ENCODE results near the gene G6PC3. TPM values are rescaled to one million over a fixed set of nuclear protein-coding genes. Genes with fewer than 3 reads are reported as not detected.

G6PC3 gene
- polyA plus RNA-seq, 2 of the 4 experiments (the other 2 are of a cell fraction): 104 to 130 TPM

DNA sequence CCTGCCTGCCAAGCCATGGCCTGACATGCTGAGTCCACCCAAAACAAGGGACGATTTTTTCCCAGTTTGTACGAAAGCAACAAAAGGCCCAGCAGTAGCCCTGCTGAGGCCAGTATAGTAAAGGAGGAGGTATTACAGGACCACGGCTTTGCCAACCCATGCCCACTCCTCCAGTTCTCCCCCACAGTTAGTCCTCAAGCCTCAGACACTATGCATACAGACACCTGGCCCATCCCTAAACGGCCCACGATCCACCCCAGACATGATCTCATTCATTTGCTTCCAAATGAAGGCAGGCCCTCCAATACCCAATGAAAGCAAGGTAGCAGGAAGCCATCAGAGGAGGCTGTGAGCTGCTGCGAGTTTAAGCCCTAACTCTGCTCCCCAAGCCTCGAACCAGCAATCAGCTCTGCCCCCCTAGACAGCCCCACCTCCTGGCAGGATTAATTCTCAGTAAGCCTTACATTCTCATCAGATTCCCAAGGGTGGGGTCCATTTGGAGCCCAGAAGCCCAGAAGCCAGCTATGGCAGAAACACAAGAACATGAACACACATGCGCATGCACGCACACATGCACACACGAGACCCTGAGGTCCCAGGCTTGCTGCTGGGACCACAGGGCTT lies 48.0 kb downstream of the G6PC3 start:
- Histone ChIP-seq H3K4me2 (no peak overlapping the region), H3K4me1 (peaks cover 21% of the 10 kb centered on the region), H3K9me3 (no peaks in the 10 kb centered on the region), H3K27ac (no peak overlapping the region), H3K4me3 (no peak overlapping the region)
- no peak; a peak in 1 of 6 replicates for ATAC-seq
- DNase-seq (ENCODE audit: low read depth in 1 of 2, low spot score in 1 of 2): no peak
- CTCF ChIA-PET: interaction anchor here (1.0 to 33.5 kb wide), 5 partner anchors 14 to 241 kb away, joined by 4 to 1202 read pairs (median 21); partner anchors contain the start of gene PPY
- TF ChIP-seq NPAS2 (CRISPR knock-in tag; IDR thresholded peaks at IDR 0.05; ENCODE audit: borderline replicate concordance): no peak
- TF ChIP-seq SMC3 (IDR thresholded peaks at IDR 0.05): no peak
- TF ChIP-seq, protein P1, sequence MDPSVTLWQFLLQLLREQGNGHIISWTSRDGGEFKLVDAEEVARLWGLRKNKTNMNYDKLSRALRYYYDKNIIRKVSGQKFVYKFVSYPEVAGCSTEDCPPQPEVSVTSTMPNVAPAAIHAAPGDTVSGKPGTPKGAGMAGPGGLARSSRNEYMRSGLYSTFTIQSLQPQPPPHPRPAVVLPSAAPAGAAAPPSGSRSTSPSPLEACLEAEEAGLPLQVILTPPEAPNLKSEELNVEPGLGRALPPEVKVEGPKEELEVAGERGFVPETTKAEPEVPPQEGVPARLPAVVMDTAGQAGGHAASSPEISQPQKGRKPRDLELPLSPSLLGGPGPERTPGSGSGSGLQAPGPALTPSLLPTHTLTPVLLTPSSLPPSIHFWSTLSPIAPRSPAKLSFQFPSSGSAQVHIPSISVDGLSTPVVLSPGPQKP (IDR thresholded peaks at IDR 0.05; ENCODE audit: low read depth, low read length): no peak
- no peak for TF ChIP-seq BHLHE40 (IDR thresholded peaks at IDR 0.05; ENCODE audit: low read depth, low read length)
- no peak for TF ChIP-seq POLR2AphosphoS2 (conservative IDR thresholded peaks at IDR 0.05; ENCODE audit: low read length)
- no peak for TF ChIP-seq KDM5A (IDR thresholded peaks at IDR 0.05)
- no peak for TF ChIP-seq ZNF302 (CRISPR knock-in tag; IDR thresholded peaks at IDR 0.05)
- TF ChIP-seq HOXB5 (CRISPR knock-in tag; IDR thresholded peaks at IDR 0.05): no peak
- TF ChIP-seq RAD21 (conservative IDR thresholded peaks at IDR 0.05 in 1 of 2, IDR thresholded peaks at IDR 0.05 in 1 of 2): no peak
- TF ChIP-seq FOXS1 (CRISPR knock-in tag; IDR thresholded peaks at IDR 0.05): no peak
- no peak for TF ChIP-seq RCOR1 (IDR thresholded peaks at IDR 0.05; ENCODE audit: low read depth, low read length)
- no peak for TF ChIP-seq FOSL2 (IDR thresholded peaks at IDR 0.05)
- no peak for TF ChIP-seq FOSL2 (CRISPR knock-in tag; IDR thresholded peaks at IDR 0.05)
- no peak for TF ChIP-seq HEYL (CRISPR knock-in tag; IDR thresholded peaks at IDR 0.05)
- TF ChIP-seq, protein P2, sequence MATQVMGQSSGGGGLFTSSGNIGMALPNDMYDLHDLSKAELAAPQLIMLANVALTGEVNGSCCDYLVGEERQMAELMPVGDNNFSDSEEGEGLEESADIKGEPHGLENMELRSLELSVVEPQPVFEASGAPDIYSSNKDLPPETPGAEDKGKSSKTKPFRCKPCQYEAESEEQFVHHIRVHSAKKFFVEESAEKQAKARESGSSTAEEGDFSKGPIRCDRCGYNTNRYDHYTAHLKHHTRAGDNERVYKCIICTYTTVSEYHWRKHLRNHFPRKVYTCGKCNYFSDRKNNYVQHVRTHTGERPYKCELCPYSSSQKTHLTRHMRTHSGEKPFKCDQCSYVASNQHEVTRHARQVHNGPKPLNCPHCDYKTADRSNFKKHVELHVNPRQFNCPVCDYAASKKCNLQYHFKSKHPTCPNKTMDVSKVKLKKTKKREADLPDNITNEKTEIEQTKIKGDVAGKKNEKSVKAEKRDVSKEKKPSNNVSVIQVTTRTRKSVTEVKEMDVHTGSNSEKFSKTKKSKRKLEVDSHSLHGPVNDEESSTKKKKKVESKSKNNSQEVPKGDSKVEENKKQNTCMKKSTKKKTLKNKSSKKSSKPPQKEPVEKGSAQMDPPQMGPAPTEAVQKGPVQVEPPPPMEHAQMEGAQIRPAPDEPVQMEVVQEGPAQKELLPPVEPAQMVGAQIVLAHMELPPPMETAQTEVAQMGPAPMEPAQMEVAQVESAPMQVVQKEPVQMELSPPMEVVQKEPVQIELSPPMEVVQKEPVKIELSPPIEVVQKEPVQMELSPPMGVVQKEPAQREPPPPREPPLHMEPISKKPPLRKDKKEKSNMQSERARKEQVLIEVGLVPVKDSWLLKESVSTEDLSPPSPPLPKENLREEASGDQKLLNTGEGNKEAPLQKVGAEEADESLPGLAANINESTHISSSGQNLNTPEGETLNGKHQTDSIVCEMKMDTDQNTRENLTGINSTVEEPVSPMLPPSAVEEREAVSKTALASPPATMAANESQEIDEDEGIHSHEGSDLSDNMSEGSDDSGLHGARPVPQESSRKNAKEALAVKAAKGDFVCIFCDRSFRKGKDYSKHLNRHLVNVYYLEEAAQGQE (IDR thresholded peaks at IDR 0.05): no peak
- no peak for TF ChIP-seq POLR2A (IDR thresholded peaks at IDR 0.05; ENCODE audit: low read length)
- TF ChIP-seq, protein P3, sequence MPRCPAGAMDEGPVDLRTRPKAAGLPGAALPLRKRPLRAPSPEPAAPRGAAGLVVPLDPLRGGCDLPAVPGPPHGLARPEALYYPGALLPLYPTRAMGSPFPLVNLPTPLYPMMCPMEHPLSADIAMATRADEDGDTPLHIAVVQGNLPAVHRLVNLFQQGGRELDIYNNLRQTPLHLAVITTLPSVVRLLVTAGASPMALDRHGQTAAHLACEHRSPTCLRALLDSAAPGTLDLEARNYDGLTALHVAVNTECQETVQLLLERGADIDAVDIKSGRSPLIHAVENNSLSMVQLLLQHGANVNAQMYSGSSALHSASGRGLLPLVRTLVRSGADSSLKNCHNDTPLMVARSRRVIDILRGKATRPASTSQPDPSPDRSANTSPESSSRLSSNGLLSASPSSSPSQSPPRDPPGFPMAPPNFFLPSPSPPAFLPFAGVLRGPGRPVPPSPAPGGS (IDR thresholded peaks at IDR 0.05): no peak
- no peak for FAIRE-seq
- POLR2A ChIA-PET: interaction anchor here (2.0 kb wide), 1 partner anchor 23 kb away, joined by 6 read pairs; no protein-coding TSS in a partner anchor
- WGBS (ENCODE audit: missing lambda C conversion rate): 78% methylated on average over 10 of the region's 10 CpGs

DNA sequence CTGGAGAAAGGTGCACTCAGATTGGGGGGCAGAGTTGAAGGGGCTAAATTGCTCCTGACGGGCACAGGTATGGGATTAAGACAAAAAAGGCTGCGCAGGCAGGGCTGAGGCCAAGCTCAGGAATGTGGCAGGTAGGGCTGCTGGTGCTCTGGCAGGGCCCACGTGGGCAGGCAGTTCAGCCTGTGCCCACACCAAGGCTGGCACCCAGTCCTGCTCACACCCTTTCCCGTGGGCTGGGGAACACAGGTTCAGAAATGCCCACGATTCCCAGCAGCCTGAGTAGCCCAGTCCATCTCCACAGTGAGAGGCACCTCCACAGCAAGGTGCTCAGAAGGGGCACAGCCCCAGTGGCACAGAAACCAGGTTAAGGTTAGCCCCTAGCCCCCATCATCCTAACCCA lies 48.5 kb downstream of the G6PC3 start:
- POLR2A ChIA-PET: no interaction called here
- CTCF ChIA-PET: interaction anchor here (1.0 to 33.5 kb wide), 5 partner anchors 13 to 241 kb away, joined by 4 to 1202 read pairs (median 17); no protein-coding TSS in a partner anchor
- no peak for FAIRE-seq

More for the DNA sequence above, 48.5 kb downstream of the G6PC3 start:
- Histone ChIP-seq H3K4me2 (no peak overlapping the region), H3K9me3 (no peaks in the 10 kb centered on the region), H3K4me3 (no peak overlapping the region), H3K27ac (no peak overlapping the region), H3K4me1 (peaks cover 21% of the 10 kb centered on the region)
- WGBS (ENCODE audit: missing lambda C conversion rate): 67% methylated on average over 5 of the region's 5 CpGs
- ATAC-seq (no peak), DNase-seq (ENCODE audit: low read depth in 1 of 2, low spot score in 1 of 2) (no peak)
- no peak for TF ChIP-seq ZC3H11A (IDR thresholded peaks at IDR 0.05)
- TF ChIP-seq RFX5 (IDR thresholded peaks at IDR 0.05): no peak
- no peak for TF ChIP-seq POLR2AphosphoS2 (conservative IDR thresholded peaks at IDR 0.05; ENCODE audit: low read length)
- TF ChIP-seq NR3C1 (IDR thresholded peaks at IDR 0.05): no peak
- TF ChIP-seq RAD21 (conservative IDR thresholded peaks at IDR 0.05 in 1 of 2, IDR thresholded peaks at IDR 0.05 in 1 of 2): no peak
- no peak for TF ChIP-seq RARB (CRISPR knock-in tag; IDR thresholded peaks at IDR 0.05)
- TF ChIP-seq, protein P4, sequence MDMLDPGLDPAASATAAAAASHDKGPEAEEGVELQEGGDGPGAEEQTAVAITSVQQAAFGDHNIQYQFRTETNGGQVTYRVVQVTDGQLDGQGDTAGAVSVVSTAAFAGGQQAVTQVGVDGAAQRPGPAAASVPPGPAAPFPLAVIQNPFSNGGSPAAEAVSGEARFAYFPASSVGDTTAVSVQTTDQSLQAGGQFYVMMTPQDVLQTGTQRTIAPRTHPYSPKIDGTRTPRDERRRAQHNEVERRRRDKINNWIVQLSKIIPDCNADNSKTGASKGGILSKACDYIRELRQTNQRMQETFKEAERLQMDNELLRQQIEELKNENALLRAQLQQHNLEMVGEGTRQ (IDR thresholded peaks at IDR 0.05): 0 out of 2 replicates have a peak, but pooled peaks have one; percentile 5
- TF ChIP-seq BHLHE40 (IDR thresholded peaks at IDR 0.05; ENCODE audit: low read depth, low read length): no peak

All from A549 (cell line).